ENCODE data around the gene BTG1. TPM values are rescaled to one million over a fixed set of nuclear protein-coding genes. Genes with fewer than 3 reads are reported as not detected.
A peak's percentile ranks its signal among the peaks of the same experiment; 100 is the strongest.

Gene BTG1, protein sequence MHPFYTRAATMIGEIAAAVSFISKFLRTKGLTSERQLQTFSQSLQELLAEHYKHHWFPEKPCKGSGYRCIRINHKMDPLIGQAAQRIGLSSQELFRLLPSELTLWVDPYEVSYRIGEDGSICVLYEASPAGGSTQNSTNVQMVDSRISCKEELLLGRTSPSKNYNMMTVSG
- total RNA-seq, result 10 to 100 TPM; 81.0 to 86.9 TPM
- 10 to 100 TPM; 25.7 to 46.1 TPM for polyA plus RNA-seq
- long read RNA-seq, donor 1, full-length matches to known transcripts, result 92 of 94 reads
- long read RNA-seq, donor 1, partial matches to known transcripts, result 0 of 94 reads
- long read RNA-seq, donor 1, other reads (novel, unspliced or antisense), result 2 of 94 reads
- long read RNA-seq, donor 2, full-length matches to known transcripts, result 51 of 56 reads
- long read RNA-seq, donor 2, partial matches to known transcripts, result 0 of 56 reads
- long read RNA-seq, donor 2, other reads (novel, unspliced or antisense), result 5 of 56 reads

DNA sequence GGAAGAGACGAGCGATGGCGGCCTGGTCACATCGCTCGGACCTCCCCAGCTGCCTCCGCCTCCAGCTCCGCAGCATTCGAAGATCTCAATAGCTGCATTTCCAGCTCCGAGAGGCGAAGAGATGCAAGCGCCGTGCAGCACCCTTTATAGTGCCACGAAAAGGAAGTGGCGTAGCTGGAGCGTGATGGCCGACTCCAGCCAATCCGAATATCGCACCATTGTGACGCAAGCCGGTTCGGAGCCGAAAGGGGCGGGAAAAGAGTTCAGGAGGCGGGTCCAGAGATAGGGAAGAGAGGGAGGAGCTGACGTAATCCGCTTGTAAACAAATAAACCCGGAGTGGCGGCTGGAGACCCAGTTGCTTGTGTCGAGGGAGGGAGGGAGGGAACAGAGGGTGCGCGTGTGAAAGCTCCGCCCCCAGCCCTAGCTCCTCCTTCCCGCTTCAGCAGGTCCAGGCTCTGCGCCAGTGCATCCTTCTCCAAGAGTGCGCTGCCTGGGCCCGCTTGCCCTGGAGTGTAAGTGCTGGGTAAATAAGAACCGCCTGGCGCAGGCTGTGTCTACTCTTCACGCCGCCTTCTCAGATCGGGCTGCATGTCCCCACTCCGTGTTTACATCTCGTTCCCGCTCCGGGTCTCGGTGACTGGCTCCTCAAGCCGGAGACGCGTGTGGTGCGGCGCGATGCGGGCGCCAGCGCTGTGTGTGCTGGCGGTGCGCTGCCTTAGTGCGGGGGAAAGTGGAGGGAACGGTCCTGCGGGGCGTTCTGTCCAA, at the start of gene BTG1:
Gene BTG1 (minus strand): TSS at position 116 of the 766 bp plus-strand sequence. CDS start 311 bp downstream, outside the sequence.
- H3K36me3 ChIP-seq (ENCODE audit: control insufficient read depth in 1 of 2, insufficient read depth in 2 of 2, low read length in 1 of 2), result no peaks in the 10 kb centered on the region
- ATAC-seq (ENCODE audit: low FRiP score) (peak; percentile 94), DNase-seq (peak; percentile 98 to 99)
- no peaks in the 10 kb centered on the region for H3K4me1 ChIP-seq (ENCODE audit: control insufficient read depth in 1 of 2, insufficient read depth in 2 of 2, low read length in 2 of 2)
- H3K4me3 ChIP-seq (ENCODE audit: low read length in 2 of 2), result peak within 1 kb of the TSS; percentile 98
- 0% methylated on average over 59 to 61 of the region's 61 CpGs for WGBS, 2 donors
- H3K27me3 ChIP-seq (ENCODE audit: control insufficient read depth in 1 of 2, insufficient read depth in 2 of 2, low read length in 1 of 2), result no peaks in the 10 kb centered on the region
- intact Hi-C loops (cut with DNase I), result loop anchor here (1.0 to 10.0 kb wide), 6 partner anchors 61 to 764 kb away; no protein-coding TSS in a partner anchor
- no peaks in the 10 kb centered on the region for H3K9me3 ChIP-seq (ENCODE audit: control insufficient read depth, low read length)
- H3K27ac ChIP-seq (ENCODE audit: low read depth in 1 of 2, low read length in 2 of 2), result peak within 1 kb of the TSS; percentile 91 to 99

DNA sequence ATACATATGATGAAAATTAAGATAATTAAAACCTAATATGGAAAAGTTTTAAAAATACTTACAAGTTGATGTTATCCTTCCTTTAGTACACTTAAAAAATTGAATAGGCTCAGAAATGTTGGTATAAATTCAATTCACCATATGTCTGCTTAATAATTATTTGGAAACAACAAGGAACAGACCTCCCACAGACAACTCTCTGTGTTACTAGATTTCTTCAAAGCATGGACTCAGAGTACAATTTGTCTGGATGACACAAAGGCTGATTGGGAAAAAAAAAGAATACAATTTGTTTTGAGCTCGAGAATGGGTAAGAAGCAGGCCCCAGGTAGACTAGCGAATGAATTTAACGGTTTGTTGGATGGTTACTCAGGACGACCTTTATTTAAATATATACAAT, 48.9 kb upstream of the BTG1 start:
- Histone ChIP-seq H3K9me3 (ENCODE audit: control insufficient read depth, low read length) (peaks cover 2% of the 10 kb centered on the region), H3K36me3 (ENCODE audit: control insufficient read depth in 1 of 2, insufficient read depth in 2 of 2, low read length in 1 of 2) (no peaks in the 10 kb centered on the region), H3K4me1 (ENCODE audit: control insufficient read depth in 1 of 2, insufficient read depth in 2 of 2, low read length in 2 of 2) (no peaks in the 10 kb centered on the region), H3K27ac (ENCODE audit: low read depth in 1 of 2, low read length in 2 of 2) (no peak overlapping the region), H3K4me3 (ENCODE audit: low read length in 2 of 2) (no peak overlapping the region), H3K27me3 (ENCODE audit: control insufficient read depth in 1 of 2, insufficient read depth in 2 of 2, low read length in 1 of 2) (no peaks in the 10 kb centered on the region)
- WGBS, 2 donors, result 93 to 95% methylated on average over 4 of the region's 4 CpGs
- intact Hi-C loops (cut with DNase I), result no loop called here
- no peak for DNase-seq
- ATAC-seq (ENCODE audit: low FRiP score), result no peak

DNA sequence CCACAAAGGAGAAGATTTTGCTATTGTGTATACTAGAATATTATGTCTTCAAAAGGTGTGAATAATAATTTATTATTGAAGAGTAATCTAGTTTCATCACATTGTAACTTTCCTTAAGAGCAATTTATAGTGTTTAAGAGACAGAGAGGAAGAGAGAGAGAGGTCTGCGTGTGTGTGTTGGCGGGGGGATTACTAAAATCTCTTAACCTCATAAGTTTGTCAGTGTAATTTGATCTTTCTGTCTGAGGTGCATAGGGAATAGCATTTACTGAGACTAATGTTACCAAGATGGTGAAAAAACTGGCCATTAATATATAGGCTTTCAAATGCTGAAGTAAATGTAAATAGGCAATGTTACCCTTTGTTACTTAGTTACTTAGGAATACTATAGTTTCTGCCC, 48.2 kb upstream of the BTG1 start:
- intact Hi-C loops (cut with DNase I), result no loop called here
- H3K9me3 ChIP-seq (ENCODE audit: control insufficient read depth, low read length), result peaks cover 2% of the 10 kb centered on the region
- 72 to 88% methylated on average over 2 of the region's 2 CpGs for WGBS, 2 donors
- H3K36me3 ChIP-seq (ENCODE audit: control insufficient read depth in 1 of 2, insufficient read depth in 2 of 2, low read length in 1 of 2), result no peaks in the 10 kb centered on the region
- DNase-seq, result no peak
- no peak overlapping the region for H3K4me3 ChIP-seq (ENCODE audit: low read length in 2 of 2)
- H3K27ac ChIP-seq (ENCODE audit: low read depth in 1 of 2, low read length in 2 of 2), result no peak overlapping the region
- no peaks in the 10 kb centered on the region for H3K27me3 ChIP-seq (ENCODE audit: control insufficient read depth in 1 of 2, insufficient read depth in 2 of 2, low read length in 1 of 2)
- no peaks in the 10 kb centered on the region for H3K4me1 ChIP-seq (ENCODE audit: control insufficient read depth in 1 of 2, insufficient read depth in 2 of 2, low read length in 2 of 2)
- no peak for ATAC-seq (ENCODE audit: low FRiP score)

DNA sequence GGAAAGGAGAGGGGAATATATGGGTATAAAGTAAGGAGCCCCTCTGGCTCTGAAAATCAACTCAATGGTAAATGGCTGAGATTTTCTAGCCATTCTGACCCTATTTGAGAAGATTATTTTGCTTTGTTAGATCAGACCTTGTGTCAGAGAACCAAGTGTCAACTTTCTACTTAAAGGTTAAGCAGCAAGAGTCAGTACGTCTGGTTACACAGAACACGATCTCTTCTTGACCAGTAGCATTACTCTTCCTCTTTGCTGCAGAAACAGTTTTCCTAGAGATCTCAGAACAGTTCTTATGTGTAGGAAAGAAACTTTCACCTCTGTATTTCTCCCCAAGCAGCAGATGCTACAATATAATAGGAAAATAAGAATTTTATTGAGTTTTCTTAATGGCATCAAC, 47.4 kb upstream of the BTG1 start:
- DNase-seq, result no peak
- H3K36me3 ChIP-seq (ENCODE audit: control insufficient read depth in 1 of 2, insufficient read depth in 2 of 2, low read length in 1 of 2), result no peaks in the 10 kb centered on the region
- H3K27me3 ChIP-seq (ENCODE audit: control insufficient read depth in 1 of 2, insufficient read depth in 2 of 2, low read length in 1 of 2), result no peaks in the 10 kb centered on the region
- H3K9me3 ChIP-seq (ENCODE audit: control insufficient read depth, low read length), result peaks cover 2% of the 10 kb centered on the region
- no peak for ATAC-seq (ENCODE audit: low FRiP score)
- H3K4me1 ChIP-seq (ENCODE audit: control insufficient read depth in 1 of 2, insufficient read depth in 2 of 2, low read length in 2 of 2), result no peaks in the 10 kb centered on the region
- WGBS, 2 donors, result 76 to 80% methylated on average over 2 of the region's 2 CpGs
- H3K27ac ChIP-seq (ENCODE audit: low read depth in 1 of 2, low read length in 2 of 2), result no peak overlapping the region
- H3K4me3 ChIP-seq (ENCODE audit: low read length in 2 of 2), result no peak overlapping the region
- intact Hi-C loops (cut with DNase I), result no loop called here

DNA sequence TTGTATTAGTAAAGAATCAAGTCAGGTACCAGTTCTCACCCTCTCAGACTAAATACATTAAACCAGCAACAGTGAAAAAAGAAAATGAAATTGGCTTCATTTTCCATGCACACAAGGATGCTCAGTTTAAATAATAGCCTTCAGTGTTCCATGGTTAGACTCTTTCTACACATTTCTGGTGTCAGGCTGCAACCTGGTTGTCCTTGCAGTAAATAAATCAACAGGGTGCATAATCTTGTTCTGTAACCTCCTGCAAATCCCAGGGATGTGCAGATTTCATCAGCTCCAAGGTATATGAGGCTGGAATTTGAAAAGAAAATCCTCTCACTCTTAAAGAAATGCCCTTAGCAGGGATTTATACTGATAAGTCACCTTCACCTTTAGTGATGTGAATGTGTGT, 46.7 kb upstream of the BTG1 start:
- H3K36me3 ChIP-seq (ENCODE audit: control insufficient read depth in 1 of 2, insufficient read depth in 2 of 2, low read length in 1 of 2), result no peaks in the 10 kb centered on the region
- intact Hi-C loops (cut with DNase I), result no loop called here
- H3K27me3 ChIP-seq (ENCODE audit: control insufficient read depth in 1 of 2, insufficient read depth in 2 of 2, low read length in 1 of 2), result no peaks in the 10 kb centered on the region
- H3K4me3 ChIP-seq (ENCODE audit: low read length in 2 of 2), result no peak overlapping the region
- peaks cover 2% of the 10 kb centered on the region for H3K9me3 ChIP-seq (ENCODE audit: control insufficient read depth, low read length)
- H3K4me1 ChIP-seq (ENCODE audit: control insufficient read depth in 1 of 2, insufficient read depth in 2 of 2, low read length in 2 of 2), result no peaks in the 10 kb centered on the region
- no peak for DNase-seq
- no peak for ATAC-seq (ENCODE audit: low FRiP score)
- no peak overlapping the region for H3K27ac ChIP-seq (ENCODE audit: low read depth in 1 of 2, low read length in 2 of 2)

DNA sequence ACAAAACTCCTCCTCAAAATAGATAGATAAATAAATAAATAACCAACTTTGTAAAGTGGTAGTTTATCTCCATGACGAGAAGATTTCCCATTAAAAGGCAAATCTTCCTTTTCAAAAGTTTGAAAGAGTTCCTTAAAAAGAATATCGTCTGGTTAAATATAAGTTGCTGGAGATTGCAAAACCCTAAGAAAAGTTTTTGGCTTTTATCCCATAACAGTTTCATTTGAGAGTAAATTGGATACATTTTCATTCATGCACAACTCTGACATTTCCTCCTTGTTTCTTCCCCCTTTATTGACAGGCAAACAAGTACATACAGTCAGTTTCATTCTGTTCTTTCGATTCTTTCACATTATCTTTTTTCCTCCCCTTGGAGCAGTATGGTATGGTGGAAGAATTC, 45.4 kb upstream of the BTG1 start:
- H3K27ac ChIP-seq (ENCODE audit: low read depth in 1 of 2, low read length in 2 of 2), result no peak overlapping the region
- no peak for ATAC-seq (ENCODE audit: low FRiP score)
- intact Hi-C loops (cut with DNase I), result no loop called here

DNA sequence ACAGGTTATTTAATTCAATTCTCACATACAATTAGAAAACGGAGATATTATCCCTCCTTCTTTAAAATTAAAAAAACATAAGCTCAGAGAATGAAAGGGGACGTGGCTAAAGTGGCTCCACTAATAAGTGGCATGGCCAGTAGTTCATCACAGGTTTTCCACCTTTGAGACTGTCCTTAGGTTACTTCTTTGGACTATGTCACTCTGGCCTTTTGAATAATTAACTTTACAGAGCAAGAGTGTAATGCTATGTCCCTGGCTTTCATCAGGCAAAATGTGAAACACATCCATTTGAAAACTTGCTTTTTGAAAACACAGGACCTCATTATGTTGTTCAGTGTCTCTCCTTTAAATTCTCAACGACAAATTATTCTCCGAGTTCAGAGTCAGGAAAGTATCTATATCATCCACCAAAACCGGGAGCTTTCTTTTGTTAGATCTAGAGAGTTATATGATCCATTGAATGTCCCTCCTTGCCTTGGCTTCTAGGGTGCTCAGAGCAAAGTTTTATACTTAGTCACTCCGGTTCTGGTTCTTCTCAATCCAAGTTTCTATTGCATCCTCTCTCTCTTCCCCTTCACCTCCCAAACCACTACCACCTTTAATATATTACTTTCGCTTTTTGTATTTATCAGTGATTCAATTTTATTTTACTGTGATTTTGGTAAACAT, 43.0 kb upstream of the BTG1 start:
- no peak for ATAC-seq (ENCODE audit: low FRiP score)
- no peak for DNase-seq
- no peaks in the 10 kb centered on the region for H3K9me3 ChIP-seq (ENCODE audit: control insufficient read depth, low read length)
- no peaks in the 10 kb centered on the region for H3K27me3 ChIP-seq (ENCODE audit: control insufficient read depth in 1 of 2, insufficient read depth in 2 of 2, low read length in 1 of 2)
- H3K4me3 ChIP-seq (ENCODE audit: low read length in 2 of 2), result no peak overlapping the region
- 86 to 89% methylated on average over 7 of the region's 7 CpGs for WGBS, 2 donors
- intact Hi-C loops (cut with DNase I), result no loop called here
- H3K36me3 ChIP-seq (ENCODE audit: control insufficient read depth in 1 of 2, insufficient read depth in 2 of 2, low read length in 1 of 2), result no peaks in the 10 kb centered on the region
- H3K27ac ChIP-seq (ENCODE audit: low read depth in 1 of 2, low read length in 2 of 2), result no peak overlapping the region
- H3K4me1 ChIP-seq (ENCODE audit: control insufficient read depth in 1 of 2, insufficient read depth in 2 of 2, low read length in 2 of 2), result no peaks in the 10 kb centered on the region

More for the DNA sequence above, 45.4 kb upstream of the BTG1 start:
- Histone ChIP-seq H3K4me3 (ENCODE audit: low read length in 2 of 2) (no peak overlapping the region), H3K4me1 (ENCODE audit: control insufficient read depth in 1 of 2, insufficient read depth in 2 of 2, low read length in 2 of 2) (no peaks in the 10 kb centered on the region), H3K36me3 (ENCODE audit: control insufficient read depth in 1 of 2, insufficient read depth in 2 of 2, low read length in 1 of 2) (no peaks in the 10 kb centered on the region), H3K9me3 (ENCODE audit: control insufficient read depth, low read length) (no peaks in the 10 kb centered on the region), H3K27me3 (ENCODE audit: control insufficient read depth in 1 of 2, insufficient read depth in 2 of 2, low read length in 1 of 2) (no peaks in the 10 kb centered on the region)
- WGBS, 2 donors, result 60 to 69% methylated on average over 3 of the region's 3 CpGs
- DNase-seq, result no peak

DNA sequence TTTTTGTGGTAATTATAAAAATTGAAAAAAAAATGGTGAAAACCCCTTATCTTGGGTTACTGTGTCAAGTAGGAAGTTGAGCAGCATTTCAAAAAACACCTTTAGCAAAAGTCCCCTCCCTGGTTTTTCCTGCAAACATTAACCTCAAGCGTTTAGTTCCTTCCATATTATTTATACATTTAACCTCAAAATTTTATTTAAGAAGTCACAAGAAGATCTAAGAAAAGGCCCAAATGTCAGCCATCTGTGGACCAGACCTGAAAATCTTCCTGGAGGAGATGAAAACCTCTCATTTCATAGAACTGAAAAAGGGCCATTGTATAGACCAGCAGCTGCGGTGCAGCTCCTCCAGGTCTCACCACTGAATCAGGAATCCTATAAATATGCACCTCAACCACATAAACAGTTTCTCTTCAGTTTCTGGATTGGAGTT, 40.4 kb upstream of the BTG1 start:
- Histone ChIP-seq H3K4me3 (ENCODE audit: low read length in 2 of 2) (no peak overlapping the region), H3K27ac (ENCODE audit: low read depth in 1 of 2, low read length in 2 of 2) (no peak overlapping the region), H3K36me3 (ENCODE audit: control insufficient read depth in 1 of 2, insufficient read depth in 2 of 2, low read length in 1 of 2) (no peaks in the 10 kb centered on the region), H3K9me3 (ENCODE audit: control insufficient read depth, low read length) (no peaks in the 10 kb centered on the region), H3K4me1 (ENCODE audit: control insufficient read depth in 1 of 2, insufficient read depth in 2 of 2, low read length in 2 of 2) (no peaks in the 10 kb centered on the region), H3K27me3 (ENCODE audit: control insufficient read depth in 1 of 2, insufficient read depth in 2 of 2, low read length in 1 of 2) (no peaks in the 10 kb centered on the region)
- DNase-seq, result no peak
- no peak for ATAC-seq (ENCODE audit: low FRiP score)
- 83 to 85% methylated on average over 2 of the region's 2 CpGs for WGBS, 2 donors
- intact Hi-C loops (cut with DNase I), result no loop called here

Data from aorta (tissue), 5 donors.